Subcutaneous adipose tissue (tissue), 4 donors: ENCODE measurements around the gene FGGY. TPM values are rescaled to one million over a fixed set of nuclear protein-coding genes. Genes with fewer than 3 reads are reported as not detected.

Experiments used
- total RNA-seq, 4 donors: library from RNA; depleted of rRNA; stranded (reverse); fragments of >200 nt; gene quantifications; one replicate each; pipeline ENCODE4 v1.1.0, GENCODE V29; 2016
- TF ChIP-seq, protein P1 (sequence below): fragments of 450-650 bp; IDR thresholded peaks from one replicate; pipeline ENCODE4 v1.5.1; 2016; ENCODE audit warnings: low read depth, mild to moderate bottlenecking, control low read depth, antibody characterized with exemption, moderate library complexity

Gene FGGY, protein sequence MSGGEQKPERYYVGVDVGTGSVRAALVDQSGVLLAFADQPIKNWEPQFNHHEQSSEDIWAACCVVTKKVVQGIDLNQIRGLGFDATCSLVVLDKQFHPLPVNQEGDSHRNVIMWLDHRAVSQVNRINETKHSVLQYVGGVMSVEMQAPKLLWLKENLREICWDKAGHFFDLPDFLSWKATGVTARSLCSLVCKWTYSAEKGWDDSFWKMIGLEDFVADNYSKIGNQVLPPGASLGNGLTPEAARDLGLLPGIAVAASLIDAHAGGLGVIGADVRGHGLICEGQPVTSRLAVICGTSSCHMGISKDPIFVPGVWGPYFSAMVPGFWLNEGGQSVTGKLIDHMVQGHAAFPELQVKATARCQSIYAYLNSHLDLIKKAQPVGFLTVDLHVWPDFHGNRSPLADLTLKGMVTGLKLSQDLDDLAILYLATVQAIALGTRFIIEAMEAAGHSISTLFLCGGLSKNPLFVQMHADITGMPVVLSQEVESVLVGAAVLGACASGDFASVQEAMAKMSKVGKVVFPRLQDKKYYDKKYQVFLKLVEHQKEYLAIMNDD
- total RNA-seq: 10 to 100 TPM in 2 of 4 donors, 1 to 10 TPM in 2; 7.8 to 19.2 (median 12.5) TPM

DNA sequence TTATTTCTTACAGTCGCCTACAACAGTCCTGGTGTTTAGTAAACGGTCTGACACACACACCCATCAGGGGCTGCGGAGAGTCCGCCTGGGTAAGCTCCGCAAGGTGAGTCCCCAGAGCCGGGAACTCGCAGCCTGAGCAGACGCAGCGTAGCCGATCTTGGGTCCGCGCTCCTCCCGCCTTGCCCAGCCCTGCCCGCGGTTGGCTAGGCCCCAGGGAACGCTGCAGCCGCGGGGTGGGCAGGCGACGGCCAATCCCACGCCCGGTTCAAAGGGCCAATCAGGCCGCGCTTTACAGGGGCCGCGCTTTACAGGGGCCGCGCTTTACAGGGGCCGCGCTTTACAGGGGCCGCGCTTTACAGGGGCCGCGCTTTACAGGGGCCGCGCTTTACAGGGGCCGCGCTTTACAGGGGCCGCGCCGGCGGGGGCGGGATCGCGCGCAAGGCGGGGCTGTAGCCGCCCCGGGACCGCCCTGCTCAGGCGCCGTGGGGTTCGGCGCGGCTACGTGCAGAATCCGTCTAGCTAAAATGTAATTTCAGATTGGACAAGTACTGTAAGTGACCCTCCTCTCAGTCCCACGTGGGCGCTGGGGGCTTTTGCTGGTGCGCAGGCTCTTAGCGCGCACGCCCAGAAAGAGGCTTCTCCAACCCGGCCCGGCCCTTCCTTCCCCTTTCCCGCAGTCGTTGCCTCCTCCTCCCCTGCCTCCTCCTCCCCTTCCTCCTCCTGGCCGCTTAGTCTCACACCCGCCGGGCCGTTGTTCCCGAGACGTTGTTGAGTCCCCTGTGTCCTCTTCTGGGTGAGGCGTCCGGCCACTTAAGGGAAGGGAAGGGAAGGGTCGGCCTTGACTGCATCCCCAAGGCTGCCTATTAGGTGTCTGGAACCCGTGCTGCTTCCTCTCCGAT lies at the start of gene FGGY:
Gene FGGY (plus strand): TSS at position 737 of the 899 bp plus-strand sequence. CDS start 24,456 bp downstream, outside the sequence.
- TF ChIP-seq, protein P1, sequence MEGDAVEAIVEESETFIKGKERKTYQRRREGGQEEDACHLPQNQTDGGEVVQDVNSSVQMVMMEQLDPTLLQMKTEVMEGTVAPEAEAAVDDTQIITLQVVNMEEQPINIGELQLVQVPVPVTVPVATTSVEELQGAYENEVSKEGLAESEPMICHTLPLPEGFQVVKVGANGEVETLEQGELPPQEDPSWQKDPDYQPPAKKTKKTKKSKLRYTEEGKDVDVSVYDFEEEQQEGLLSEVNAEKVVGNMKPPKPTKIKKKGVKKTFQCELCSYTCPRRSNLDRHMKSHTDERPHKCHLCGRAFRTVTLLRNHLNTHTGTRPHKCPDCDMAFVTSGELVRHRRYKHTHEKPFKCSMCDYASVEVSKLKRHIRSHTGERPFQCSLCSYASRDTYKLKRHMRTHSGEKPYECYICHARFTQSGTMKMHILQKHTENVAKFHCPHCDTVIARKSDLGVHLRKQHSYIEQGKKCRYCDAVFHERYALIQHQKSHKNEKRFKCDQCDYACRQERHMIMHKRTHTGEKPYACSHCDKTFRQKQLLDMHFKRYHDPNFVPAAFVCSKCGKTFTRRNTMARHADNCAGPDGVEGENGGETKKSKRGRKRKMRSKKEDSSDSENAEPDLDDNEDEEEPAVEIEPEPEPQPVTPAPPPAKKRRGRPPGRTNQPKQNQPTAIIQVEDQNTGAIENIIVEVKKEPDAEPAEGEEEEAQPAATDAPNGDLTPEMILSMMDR: no peak

DNA sequence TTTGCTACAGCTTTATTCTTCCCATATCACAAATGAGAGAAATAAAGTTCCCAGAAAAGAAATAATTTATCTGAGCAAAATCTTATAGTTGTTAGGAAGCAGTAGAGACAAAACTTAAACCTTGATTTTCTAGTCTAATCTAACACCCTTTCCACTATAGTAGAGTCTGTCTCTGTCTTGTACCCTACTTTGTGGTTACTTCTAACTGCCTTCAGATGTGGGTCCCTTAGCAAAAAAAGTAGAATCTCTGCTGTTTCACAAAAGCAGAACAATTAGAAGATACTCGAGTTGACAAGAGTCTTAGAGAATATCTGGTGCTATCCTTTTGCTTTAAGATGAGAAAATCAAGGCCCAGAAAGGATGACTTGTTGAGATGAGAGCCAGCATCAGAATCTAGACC lies 48.1 kb upstream of the FGGY start:
- TF ChIP-seq, protein P1: no peak

DNA sequence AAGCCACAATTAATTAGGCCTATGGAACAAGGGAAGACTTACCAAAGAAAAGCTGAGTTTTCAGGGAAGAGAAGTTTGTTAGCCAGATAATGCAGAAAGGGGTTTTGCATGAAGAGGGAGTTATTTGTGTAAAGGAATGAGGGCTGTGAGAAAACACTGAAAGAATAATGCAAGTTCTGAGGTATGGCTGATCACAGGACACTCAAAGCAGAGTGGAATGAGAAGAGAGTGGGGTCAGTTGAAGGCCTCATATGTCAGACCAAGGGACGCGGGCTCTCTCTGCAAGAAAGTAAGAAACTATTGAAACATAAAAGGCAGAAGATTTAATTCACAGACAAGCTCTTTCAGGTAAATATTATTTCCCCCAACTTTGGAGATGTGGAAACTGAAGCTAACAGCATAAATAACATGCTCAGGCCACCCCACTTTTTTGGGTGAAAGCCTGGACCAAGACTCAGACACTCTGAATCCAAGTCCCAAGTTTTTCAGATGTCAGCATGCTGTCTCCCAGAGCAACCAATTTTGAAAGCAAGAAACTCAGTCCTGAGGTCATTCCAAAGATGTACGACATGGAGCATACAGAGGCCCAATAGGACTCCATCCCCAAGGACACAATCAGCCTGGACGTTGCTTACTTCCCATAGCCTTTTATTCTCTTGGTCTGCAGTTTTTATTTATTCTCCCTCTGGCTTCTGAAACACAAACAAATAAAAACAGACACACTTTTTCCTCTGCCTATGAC lies 47.3 kb upstream of the FGGY start:
- TF ChIP-seq, protein P1: no peak

DNA sequence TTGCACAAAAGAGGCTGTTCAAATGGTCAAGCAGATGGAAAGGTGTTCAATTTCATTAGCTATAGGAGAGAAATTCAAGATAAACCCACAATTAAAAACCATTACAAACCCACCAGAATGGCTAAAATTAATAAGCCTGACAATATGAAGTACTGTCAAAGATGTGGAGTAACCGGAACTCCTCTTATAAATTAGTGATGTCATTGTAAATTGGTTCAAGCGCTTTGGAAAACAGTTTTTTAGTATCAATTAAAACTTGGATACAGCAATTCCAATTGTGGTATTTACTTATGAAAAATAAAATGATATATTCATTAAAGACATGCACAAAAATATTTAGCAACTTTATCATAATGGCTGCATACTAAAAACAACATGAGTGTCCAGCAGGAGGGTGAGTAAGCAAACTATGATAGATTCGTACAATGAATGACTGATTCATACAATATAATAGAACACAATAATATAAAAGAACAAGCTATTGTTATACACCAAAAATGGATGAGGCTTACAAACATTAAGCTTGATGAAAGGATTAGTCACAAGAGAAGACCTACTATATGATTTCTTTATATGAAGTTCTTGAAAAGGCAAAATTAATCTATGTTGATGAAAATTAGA lies 38.4 kb upstream of the FGGY start:
- TF ChIP-seq, protein P1: no peak

DNA sequence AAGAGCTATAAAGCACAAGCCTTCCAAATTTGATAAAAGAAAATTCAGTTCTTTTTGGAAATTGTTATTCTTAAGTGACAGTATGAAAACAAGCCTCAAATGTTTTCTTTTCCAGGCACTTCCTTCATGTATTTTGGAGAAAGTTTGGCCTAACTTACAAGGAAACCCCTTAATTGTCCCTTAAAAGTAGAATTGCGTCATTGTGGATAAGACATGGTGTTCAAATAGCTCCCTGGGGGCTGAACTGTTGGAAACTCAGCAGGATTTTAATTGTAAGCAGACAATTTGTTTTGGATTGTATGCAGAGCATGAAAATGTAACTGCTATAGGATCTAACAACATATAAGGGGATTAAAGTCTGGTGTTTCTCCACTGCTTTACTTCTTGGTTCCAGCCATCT lies 35.4 kb upstream of the FGGY start:
- TF ChIP-seq, protein P1: no peak

DNA sequence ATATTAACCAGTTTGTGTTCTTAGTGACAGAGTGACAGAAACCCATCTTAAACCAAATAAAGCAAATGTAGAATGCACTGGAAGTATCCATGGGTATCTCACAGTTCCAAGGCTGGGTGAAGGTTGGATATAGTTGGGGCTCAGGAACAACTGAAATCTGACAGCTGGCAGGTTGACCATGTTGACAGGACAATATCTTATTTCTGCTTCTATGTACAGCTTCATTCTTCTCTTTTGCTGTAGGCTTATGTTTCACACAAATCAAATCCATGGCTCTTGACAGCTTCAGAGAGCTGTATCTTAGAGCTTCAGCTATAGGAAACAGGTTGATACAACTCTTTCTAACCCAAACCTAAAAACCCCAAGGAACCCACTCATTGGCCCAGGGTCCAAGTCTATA lies 34.3 kb upstream of the FGGY start:
- TF ChIP-seq, protein P1: no peak
